Globus pallidus (tissue), 1 donor: ENCODE measurements around the gene DBX1.
"Not testable (repeated sequence)": the region's sequence is repeated elsewhere in the genome, so short reads cannot be mapped to it uniquely, and the experiment has no call there.

Experiments used
- DNase-seq: peaks from one replicate; pipeline ENCODE4 v3.0.0-alpha.2; 2015; ENCODE audit warnings: low spot score

DBX1 gene

DNA sequence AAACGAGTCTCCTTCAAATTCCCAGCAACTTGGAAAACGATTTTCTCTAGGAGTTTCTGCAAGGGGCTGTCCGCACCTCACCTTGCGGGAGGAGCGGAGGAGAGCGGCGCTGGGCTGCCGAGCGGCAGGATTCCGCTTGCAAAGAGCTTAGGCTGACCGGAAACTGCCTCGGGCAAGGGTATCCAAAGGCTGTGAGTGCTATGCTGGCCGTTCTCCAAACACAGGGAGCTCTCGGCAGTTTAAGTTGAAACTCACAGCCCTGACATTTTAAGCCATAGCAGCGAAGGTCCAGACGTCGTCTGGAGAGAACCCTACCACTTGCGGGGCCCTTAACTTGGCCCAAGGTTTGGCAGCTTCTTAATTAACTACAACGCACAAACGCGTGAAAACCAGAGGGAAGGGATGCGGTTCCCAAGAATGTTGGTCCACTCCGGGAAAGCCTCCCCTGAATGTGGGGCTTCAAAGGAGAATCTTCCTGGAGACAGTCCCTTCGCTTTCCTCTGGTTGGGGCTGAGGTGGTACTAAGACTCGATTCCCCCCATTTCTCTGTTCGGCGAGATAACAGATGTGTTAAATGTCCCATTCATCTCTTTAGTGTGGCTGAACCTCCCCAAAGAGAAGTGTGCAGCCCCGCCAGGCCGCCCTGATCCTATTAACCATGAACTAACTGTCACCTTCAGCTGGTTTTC, 1.1 kb upstream of the DBX1 start:
- no peak for DNase-seq

GRCh38 chr11:20159466-20160381, 551 bp downstream of the DBX1 start:
- no peak for DNase-seq

- peak; percentile 31 for DNase-seq
Observed at GRCh38 chr11:20158597-20159257, 1.5 kb downstream of the DBX1 start.

DNA sequence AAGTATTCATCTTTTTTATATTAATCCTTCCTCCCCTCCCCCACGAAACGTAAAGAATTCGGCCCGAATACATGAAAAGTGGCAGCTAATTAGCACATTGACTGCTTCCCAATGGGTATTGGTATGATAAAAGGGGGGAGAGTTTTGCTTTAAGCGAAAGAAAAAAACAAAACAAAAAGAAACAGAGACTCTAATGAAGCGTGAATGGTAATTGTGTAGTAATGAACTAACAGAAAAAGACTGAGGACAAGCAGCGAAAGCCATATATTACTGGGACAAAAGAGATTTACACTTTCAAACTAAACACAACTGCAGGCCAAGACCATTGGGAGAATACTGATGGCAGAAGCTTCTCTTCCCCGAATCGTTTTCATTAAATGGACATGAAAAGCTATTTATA, 2.5 kb downstream of the DBX1 start:
- no peak for DNase-seq

DNA sequence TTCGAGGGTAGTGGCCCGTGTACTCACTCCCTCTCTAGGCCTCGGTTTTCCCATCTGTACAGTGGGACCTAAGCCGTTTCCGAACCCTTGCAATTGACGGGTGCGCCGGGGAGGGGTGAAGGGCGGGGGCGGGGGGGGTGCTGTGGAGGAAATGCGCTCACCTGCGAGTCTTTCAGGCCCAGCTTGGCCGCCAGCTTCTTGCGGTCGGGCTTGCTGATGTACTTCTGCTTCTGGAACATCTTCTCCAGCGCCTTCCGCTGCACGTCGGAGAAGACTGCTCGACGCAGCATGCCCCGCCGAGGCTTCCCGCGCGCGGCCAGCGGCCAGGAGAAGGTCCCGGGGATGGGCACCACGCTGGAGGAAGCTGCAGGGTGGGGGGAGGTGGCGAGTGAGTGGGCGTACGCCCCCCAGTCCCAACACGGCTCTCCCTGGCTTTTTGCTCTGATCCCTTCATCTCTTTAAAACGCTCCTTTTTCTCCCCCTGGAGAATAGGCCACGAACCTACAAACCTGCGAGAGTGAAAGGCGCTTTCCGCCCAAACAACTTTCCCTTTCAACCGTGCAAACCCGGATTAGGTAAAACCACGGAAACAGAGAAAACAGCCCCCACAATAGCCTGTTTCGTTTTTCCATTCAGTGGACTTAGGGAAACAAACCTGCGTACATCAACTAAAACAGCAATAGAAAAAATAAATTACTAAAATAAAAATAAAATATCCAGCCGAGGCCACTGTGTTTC, 3.2 kb downstream of the DBX1 start:
- no peak for DNase-seq

- DNase-seq: no peak
Observed at GRCh38 chr11:20156280-20156875, 3.9 kb downstream of the DBX1 start.

DNA sequence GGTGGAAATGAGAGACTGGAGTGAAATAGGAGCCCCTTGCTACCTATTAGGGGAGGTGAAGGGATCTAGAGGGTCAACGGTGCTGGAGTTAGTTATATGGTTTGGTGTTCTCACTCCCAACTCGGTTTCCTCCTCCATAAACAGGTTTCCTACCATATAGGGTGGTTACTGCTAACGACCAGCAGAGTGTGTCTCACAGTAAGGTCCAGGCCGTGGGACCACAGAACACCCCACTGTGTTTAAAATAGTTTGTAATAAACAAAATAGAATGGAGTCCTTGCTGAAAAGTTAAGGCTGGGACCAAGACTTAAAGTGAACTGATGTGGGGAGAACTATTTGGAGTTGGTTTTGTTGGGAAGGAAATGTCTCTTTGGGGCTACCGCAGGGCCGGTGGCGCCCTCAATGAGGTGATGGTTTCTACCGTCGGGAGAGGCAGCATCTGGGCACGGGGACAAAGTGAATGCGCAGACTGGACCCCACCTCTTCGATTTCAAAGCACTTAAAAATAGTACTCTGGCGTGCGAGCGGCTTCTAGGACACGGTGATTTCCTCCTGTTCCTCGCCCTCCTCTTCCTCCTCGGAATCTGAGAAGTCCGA, 4.5 kb downstream of the DBX1 start:
- no peak for DNase-seq

DNA sequence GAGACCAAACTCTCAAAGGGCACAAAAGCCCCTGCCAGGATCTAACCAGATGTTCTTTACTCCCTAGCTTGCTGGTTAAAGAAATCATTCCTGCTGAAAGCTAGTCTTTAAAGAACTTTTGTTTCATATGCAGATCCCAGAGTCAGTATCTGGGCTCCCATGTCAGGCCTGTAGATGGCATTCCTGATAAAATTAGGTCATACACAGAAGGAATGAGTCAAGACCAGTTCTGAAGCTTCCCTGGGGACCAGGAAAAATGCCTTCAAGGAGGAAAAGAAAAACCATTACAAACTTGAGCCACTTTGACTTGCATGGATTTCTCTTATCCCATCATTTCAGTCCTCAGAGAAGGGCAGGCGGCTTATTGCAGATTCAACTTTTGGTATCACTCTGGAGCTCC, 5.9 kb downstream of the DBX1 start:
- no peak for DNase-seq

DNA sequence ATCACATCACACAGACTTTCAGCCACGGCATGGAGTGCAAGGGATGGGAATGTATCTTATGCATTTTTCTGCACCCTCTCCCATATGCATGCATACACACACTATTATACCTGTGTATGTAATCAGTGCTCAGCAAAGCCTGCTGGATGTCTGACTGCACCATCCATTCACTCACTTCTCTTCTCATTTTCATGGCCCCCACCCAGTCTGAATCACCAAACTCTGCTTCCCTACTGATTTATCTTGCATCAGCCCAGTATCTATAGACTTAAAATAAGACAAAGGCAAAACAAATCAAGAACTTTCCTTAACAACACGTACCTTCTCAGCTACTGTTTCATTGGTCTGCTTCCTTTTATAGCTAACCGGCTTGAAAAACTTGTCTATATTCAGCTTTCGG, 21.6 kb downstream of the DBX1 start:
- no peak for DNase-seq

GRCh38 chr11:20137637-20138036, 22.6 kb downstream of the DBX1 start:
- no peak for DNase-seq

GRCh38 chr11:20134991-20135736, 25.1 kb downstream of the DBX1 start:
- DNase-seq: no peak

DNA sequence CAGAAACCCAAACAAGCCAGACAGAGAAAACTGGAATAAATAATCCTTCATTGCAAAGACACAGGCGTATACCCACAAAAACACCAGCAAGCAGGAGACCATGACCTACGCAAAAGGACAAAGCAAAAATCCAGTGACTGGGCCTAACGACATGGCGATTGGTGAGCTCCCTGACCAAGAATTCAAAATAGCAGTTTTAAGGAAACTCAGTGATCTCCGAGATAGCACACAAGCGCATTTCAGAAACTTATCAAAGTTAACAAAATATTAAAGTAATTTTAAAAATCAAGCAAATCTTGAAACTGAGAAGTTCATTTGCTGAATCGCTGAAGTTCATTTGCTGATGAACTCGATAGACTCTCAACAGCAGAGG, 27.6 kb downstream of the DBX1 start:
- no peak for DNase-seq

DNA sequence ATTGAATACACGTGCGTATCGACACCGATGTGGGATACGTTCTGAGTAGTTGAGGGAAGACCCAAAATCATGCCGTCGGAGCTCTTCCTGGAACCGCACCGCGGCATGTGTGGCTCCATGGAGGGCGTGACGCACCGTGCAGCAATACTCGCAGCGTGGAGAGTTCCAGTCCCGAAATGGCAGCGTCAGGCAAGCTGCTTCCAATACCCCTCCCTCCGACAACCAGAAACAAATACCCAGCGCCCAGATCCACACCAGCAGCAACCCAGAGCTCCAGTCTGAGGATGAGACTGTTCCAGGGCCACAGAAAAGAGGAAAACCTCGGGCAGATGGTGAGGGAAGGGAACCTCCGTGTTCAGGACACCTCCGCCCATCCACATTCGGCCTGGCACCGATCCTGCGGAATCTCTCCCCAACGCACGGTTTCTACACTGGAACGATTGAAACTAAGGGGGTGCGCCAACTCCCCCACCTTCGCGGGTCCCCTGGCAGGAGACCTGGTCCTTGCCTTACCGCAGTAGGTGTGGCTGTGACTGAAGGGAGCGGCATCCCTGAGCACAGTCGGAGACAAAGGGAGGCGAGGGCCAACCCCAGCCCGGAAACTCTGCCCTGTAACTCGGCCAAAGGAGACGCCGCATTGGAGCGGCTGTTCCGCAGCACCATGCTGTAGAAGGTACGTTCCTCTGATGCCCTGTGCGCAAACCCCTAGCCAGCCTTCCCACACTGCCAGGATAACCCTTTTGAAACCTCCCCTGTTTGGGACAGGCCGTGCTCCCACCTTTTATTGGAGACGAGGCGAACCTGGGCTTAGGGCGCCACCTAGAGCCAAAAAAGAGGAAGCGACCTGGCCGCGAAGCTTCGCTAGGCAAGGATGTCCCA, 28.2 kb downstream of the DBX1 start:
- DNase-seq: peak; percentile 53

DNA sequence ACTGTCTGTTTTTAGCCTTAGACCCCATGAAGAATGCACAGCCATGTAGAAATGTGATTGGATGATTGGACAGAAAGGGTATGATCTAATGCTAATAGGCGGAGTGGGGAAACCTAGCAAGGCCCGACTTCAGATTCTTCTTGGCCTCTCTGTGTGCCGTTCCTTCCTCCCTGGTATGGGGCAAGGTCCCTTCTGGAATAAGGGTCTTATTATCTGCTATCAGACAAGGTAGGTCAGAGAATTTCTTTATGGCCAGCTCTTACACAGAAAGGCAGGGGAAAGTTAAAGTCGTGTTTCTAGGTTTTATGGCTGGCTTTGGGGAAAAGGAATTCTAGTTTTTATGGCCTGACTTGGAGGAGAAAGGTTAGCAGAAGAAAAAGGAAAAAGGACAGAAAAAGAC, 30.6 kb downstream of the DBX1 start:
- DNase-seq: no peak

GRCh38 chr11:20128528-20128825, 31.8 kb downstream of the DBX1 start:
- not testable (repeated sequence) for DNase-seq

DNA sequence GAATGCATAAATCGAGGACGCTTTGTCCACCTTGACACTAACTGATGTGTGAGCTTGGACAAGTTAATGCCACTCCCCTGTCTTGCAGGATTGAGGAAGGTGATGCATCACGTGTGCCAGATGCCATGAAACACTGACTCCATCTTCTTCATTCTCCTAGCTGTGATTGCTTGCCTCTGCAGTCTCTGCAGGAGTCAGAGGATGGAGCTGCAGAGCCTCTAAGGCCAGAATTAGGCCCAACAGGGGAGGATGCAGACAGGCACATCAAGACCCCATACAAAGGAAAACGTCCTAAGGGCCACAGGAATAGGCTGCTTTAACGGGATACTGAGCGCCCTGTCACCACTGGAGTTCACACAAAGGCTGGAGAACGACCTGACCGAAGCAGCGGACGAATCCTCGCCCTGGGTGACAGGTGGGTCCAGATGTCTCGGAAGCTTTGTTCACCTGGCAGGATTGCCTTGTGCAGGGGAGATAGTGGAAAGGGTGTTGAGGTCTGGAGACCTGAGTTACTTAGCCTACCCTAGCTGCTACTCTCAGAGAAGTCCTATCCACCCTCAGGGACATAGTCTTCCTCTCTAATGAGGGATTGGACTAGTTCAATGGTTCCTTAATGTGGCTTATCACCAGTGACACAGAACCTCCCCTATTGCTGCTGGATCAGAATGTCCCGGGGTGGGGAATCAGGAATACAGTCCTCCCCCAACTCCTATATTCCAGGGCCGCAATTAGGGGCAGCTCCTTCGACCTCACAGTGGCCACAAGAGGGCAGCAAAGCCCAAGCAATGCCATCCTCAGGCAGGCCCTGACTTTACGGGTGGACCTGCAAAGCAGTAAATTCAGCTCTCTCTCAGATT, 32.4 kb downstream of the DBX1 start:
- DNase-seq: peak; percentile 72

GRCh38 chr11:20126724-20127123, 33.6 kb downstream of the DBX1 start:
- DNase-seq: no peak

GRCh38 chr11:20125927-20126326, 34.3 kb downstream of the DBX1 start:
- no peak for DNase-seq

GRCh38 chr11:20122131-20122530, 38.1 kb downstream of the DBX1 start:
- no peak for DNase-seq
